Measurements from ENCODE around the gene NEGR1.
"Not testable (repeated sequence)": the region's sequence is repeated elsewhere in the genome, so short reads cannot be mapped to it uniquely, and the experiment has no call there.

The NEGR1 gene

GRCh38 chr1:71940261-71940660 is 342.1 kb downstream of the NEGR1 start:
- no peak for DNase-seq (ENCODE audit: low read depth)

GRCh38 chr1:71930511-71930910 is 351.8 kb downstream of the NEGR1 start:
- DNase-seq (ENCODE audit: low read depth), result no peak

GRCh38 chr1:71921935-71922559 is 360.3 kb downstream of the NEGR1 start:
- no peak for DNase-seq (ENCODE audit: low read depth)

- no peak for DNase-seq (ENCODE audit: low read depth)
Measured at GRCh38 chr1:71921204-71921603, 361.1 kb downstream of the NEGR1 start.

GRCh38 chr1:71920556-71920955 is 361.8 kb downstream of the NEGR1 start:
- DNase-seq (ENCODE audit: low read depth), result no peak

GRCh38 chr1:71919811-71920509 is 362.4 kb downstream of the NEGR1 start:
- no peak for DNase-seq (ENCODE audit: low read depth)

GRCh38 chr1:71918630-71919029 is 363.7 kb downstream of the NEGR1 start:
- DNase-seq (ENCODE audit: low read depth), result no peak

GRCh38 chr1:71916894-71917293 is 365.4 kb downstream of the NEGR1 start:
- no peak for DNase-seq (ENCODE audit: low read depth)

GRCh38 chr1:71914626-71915025 is 367.7 kb downstream of the NEGR1 start:
- no peak for DNase-seq (ENCODE audit: low read depth)

- DNase-seq (ENCODE audit: low read depth), result no peak
Measured at GRCh38 chr1:71908871-71909390, 373.4 kb downstream of the NEGR1 start.

- DNase-seq (ENCODE audit: low read depth), result no peak
Measured at GRCh38 chr1:71908303-71908702, 374.0 kb downstream of the NEGR1 start.

GRCh38 chr1:71899881-71900280 is 382.5 kb downstream of the NEGR1 start:
- no peak for DNase-seq (ENCODE audit: low read depth)

- not testable (repeated sequence) for DNase-seq (ENCODE audit: low read depth)
Measured at GRCh38 chr1:71888166-71888565, 394.2 kb downstream of the NEGR1 start.

- DNase-seq (ENCODE audit: low read depth), result no peak
Measured at GRCh38 chr1:71885171-71885570, 397.2 kb downstream of the NEGR1 start.

GRCh38 chr1:71882637-71883036 is 399.7 kb downstream of the NEGR1 start:
- DNase-seq (ENCODE audit: low read depth), result no peak

- no peak for DNase-seq (ENCODE audit: low read depth)
Measured at GRCh38 chr1:71882226-71882625, 400.1 kb downstream of the NEGR1 start.

GRCh38 chr1:71881611-71882010 is 400.7 kb downstream of the NEGR1 start:
- DNase-seq (ENCODE audit: low read depth), result no peak

- no peak for DNase-seq (ENCODE audit: low read depth)
Measured at GRCh38 chr1:71869326-71869725, 413.0 kb downstream of the NEGR1 start.

- no peak for DNase-seq (ENCODE audit: low read depth)
Measured at GRCh38 chr1:71862756-71863155, 419.6 kb downstream of the NEGR1 start.

- no peak for DNase-seq (ENCODE audit: low read depth)
Measured at GRCh38 chr1:71861022-71861421, 421.3 kb downstream of the NEGR1 start.

- DNase-seq (ENCODE audit: low read depth), result no peak
Measured at GRCh38 chr1:71859806-71860205, 422.5 kb downstream of the NEGR1 start.

GRCh38 chr1:71857862-71858261 is 424.5 kb downstream of the NEGR1 start:
- no peak for DNase-seq (ENCODE audit: low read depth)

- DNase-seq (ENCODE audit: low read depth), result no peak
Measured at GRCh38 chr1:71853360-71853759, 429.0 kb downstream of the NEGR1 start.

- DNase-seq (ENCODE audit: low read depth), result no peak
Measured at GRCh38 chr1:71850936-71851335, 431.4 kb downstream of the NEGR1 start.
